ENCODE data around the gene RAG2.

GRCh38 chr11:36631774-36632173, 33.7 kb upstream of the RAG2 start:
- no peak for TF ChIP-seq CTCF (IDR thresholded peaks at IDR 0.05; ENCODE audit: insufficient read depth, low read depth, low read length)
- no peak for TF ChIP-seq EZH2 (IDR thresholded peaks at IDR 0.05; ENCODE audit: insufficient read depth, low read length)
